H1 (cell line): Measurements from ENCODE around the gene NAV2. TPM values are rescaled to one million over a fixed set of nuclear protein-coding genes. Genes with fewer than 3 reads are reported as not detected.
A peak's percentile ranks its signal among the peaks of the same experiment; 100 is the strongest.

ENCODE experiments used
- CTCF ChIA-PET: fragments of 300-600 bp; sonication (Branson Sonifier 250); formaldehyde crosslinking; loops from one replicate; lab custom pipeline; 2021; ENCODE audit not compliant: partially characterized antibody; lab: Charles Lee
- POLR2A ChIA-PET: fragments of 300-600 bp; sonication (Branson Sonifier 250); formaldehyde crosslinking; loops from one replicate; lab custom pipeline; 2021; ENCODE audit warnings: inconsistent platforms; ENCODE audit not compliant: partially characterized antibody; lab: Charles Lee
- DNase-seq, 2 experiments: peaks; one replicate each; pipeline versions ENCODE4 v3.0.0 to v3.0.0-alpha.2; 2010 to 2022; ENCODE audit warnings: low spot score in 2 of 2, low read depth in 1 of 2, mixed read lengths in 1 of 2
- FAIRE-seq: peaks from 2 replicates; lab custom pipeline; 2011; peaks lifted over from hg19 to GRCh38; lab: Jason Lieb, UNC
- H2AFZ ChIP-seq: 2 replicates; pipeline ENCODE4 v1.8.1; 2012; ENCODE audit warnings: low read length, inconsistent platforms
- H2AK5ac ChIP-seq: 2 replicates; pipeline ENCODE4 v1.6.1; 2013; ENCODE audit warnings: low read depth, low read length
- H2BK120ac ChIP-seq: replicated peaks from 2 replicates; pipeline ENCODE3; 2013; ENCODE audit warnings: low read depth, low read length, inconsistent platforms
- H2BK12ac ChIP-seq: 2 replicates; pipeline ENCODE4 v1.6.1; 2013; ENCODE audit warnings: low read depth, low read length
- H2BK15ac ChIP-seq: 2 replicates; pipeline ENCODE4 v1.6.1; 2013; ENCODE audit warnings: low read length
- H2BK20ac ChIP-seq: 2 replicates; pipeline ENCODE4 v1.6.1; 2013; ENCODE audit warnings: low read length
- H2BK5ac ChIP-seq: 2 replicates; pipeline ENCODE4 v1.6.1; 2013; ENCODE audit warnings: low read depth, low read length
- H3K14ac ChIP-seq: 2 replicates; pipeline ENCODE4 v1.6.1; 2013; ENCODE audit warnings: inconsistent platforms; ENCODE audit not compliant: insufficient read length
- H3K18ac ChIP-seq: 2 replicates; pipeline ENCODE4 v1.6.1; 2013; ENCODE audit warnings: low read length; ENCODE audit errors: extremely low read depth
- H3K23ac ChIP-seq: 2 replicates; pipeline ENCODE4 v1.6.1; 2013; ENCODE audit warnings: inconsistent platforms; ENCODE audit not compliant: insufficient read length
- H3K23me2 ChIP-seq: 2 replicates; pipeline ENCODE4 v1.6.1; 2013; ENCODE audit warnings: low read depth, low read length
- H3K27ac ChIP-seq: 2 replicates; pipeline ENCODE4 v1.6.1; 2011; ENCODE audit warnings: low read depth, low read length, inconsistent platforms
- H3K27me3 ChIP-seq, 4 experiments: replicated peaks in 1 of 4; 1 replicate in 1 of 4; 2 replicates in 3 of 4; pipeline versions ENCODE4 v1.6.1 to v1.8.1; 2011 to 2013; ENCODE audit warnings: low read length in 3 of 4, mild to moderate bottlenecking in 3 of 4, inconsistent platforms in 2 of 4, mixed read lengths in 2 of 4, moderate library complexity in 1 of 4; ENCODE audit not compliant: control insufficient read depth in 3 of 4, insufficient read depth in 3 of 4; ENCODE audit errors: extremely low read depth in 1 of 4
- H3K36me3 ChIP-seq, 4 experiments: 2 replicates each; pipeline versions ENCODE4 v1.6.1 to v1.8.1; 2011 to 2013; ENCODE audit warnings: mild to moderate bottlenecking in 4 of 4, low read length in 3 of 4, moderate library complexity in 2 of 4, control low read depth in 1 of 4, inconsistent platforms in 1 of 4; ENCODE audit not compliant: insufficient read depth in 4 of 4, control insufficient read depth in 2 of 4
- H3K4ac ChIP-seq: replicated peaks from 2 replicates; pipeline ENCODE3; 2013; ENCODE audit warnings: low read length, low read depth, mixed read lengths, inconsistent platforms; ENCODE audit not compliant: insufficient read length
- H3K4me1 ChIP-seq, 4 experiments: replicated peaks in 1 of 4; 1 replicate in 1 of 4; 2 replicates in 3 of 4; pipeline versions ENCODE4 v1.6.1 to v1.8.1; 2011 to 2013; ENCODE audit warnings: low read length in 3 of 4, inconsistent platforms in 2 of 4, mixed read lengths in 1 of 4; ENCODE audit not compliant: insufficient read depth in 4 of 4, control insufficient read depth in 3 of 4
- H3K4me2 ChIP-seq, 2 experiments: 2 replicates each; pipeline versions ENCODE4 v1.6.1 to v1.8.1; 2011 to 2013; ENCODE audit warnings: low read depth in 2 of 2, low read length in 2 of 2, control low read depth in 1 of 2, inconsistent platforms in 1 of 2, mild to moderate bottlenecking in 1 of 2; ENCODE audit not compliant: insufficient read depth in 1 of 2
- H3K4me3 ChIP-seq, 4 experiments: fragments of 200-600, 300-600 bp in 1 of 4; sonication (generic), shearing (Covaris generic), sonication (Bioruptor Twin) in 1 of 4; 2 replicates each; pipeline versions ENCODE4 v1.5.1 to v1.8.1; 2011 to 2016; ENCODE audit warnings: low read length in 4 of 4, low read depth in 3 of 4, control low read depth in 2 of 4, inconsistent platforms in 2 of 4, mild to moderate bottlenecking in 2 of 4, mixed read lengths in 1 of 4, moderate library complexity in 1 of 4; ENCODE audit not compliant: insufficient read depth in 2 of 4; ENCODE audit errors: extremely low read depth in 1 of 4
- H3K56ac ChIP-seq: replicated peaks from 2 replicates; pipeline ENCODE3; 2013; ENCODE audit warnings: low read depth, mild to moderate bottlenecking, mixed read lengths, low read length, inconsistent platforms; ENCODE audit not compliant: insufficient read length
- H3K79me1 ChIP-seq: 2 replicates; pipeline ENCODE4 v1.6.1; 2013; ENCODE audit warnings: low read depth, low read length, control low read depth
- H3K79me2 ChIP-seq, 2 experiments: 2 replicates each; pipeline versions ENCODE4 v1.6.1 to v1.8.1; 2012 to 2013; ENCODE audit warnings: low read length in 2 of 2, mild to moderate bottlenecking in 2 of 2, inconsistent platforms in 1 of 2; ENCODE audit not compliant: insufficient read depth in 2 of 2, control insufficient read depth in 1 of 2
- H3K9ac ChIP-seq, 4 experiments: replicated peaks in 1 of 4; 1 replicate in 1 of 4; 2 replicates in 3 of 4; pipeline versions ENCODE4 v1.6.1 to v1.8.1; 2011 to 2013; ENCODE audit warnings: low read depth in 3 of 4, low read length in 3 of 4, control low read depth in 2 of 4, mild to moderate bottlenecking in 2 of 4, moderate library complexity in 2 of 4, inconsistent platforms in 1 of 4; ENCODE audit errors: extremely low read depth in 1 of 4
- H3K9me3 ChIP-seq, 2 experiments: 2 replicates each; pipeline versions ENCODE4 v1.6.1 to v1.8.1; 2012 to 2013; ENCODE audit warnings: mild to moderate bottlenecking in 2 of 2, moderate library complexity in 2 of 2, control low read depth in 1 of 2, inconsistent platforms in 1 of 2, low read depth in 1 of 2, low read length in 1 of 2, mixed read lengths in 1 of 2; ENCODE audit not compliant: insufficient read depth in 2 of 2
- H4K20me1 ChIP-seq, 2 experiments: replicated peaks in 1 of 2; 2 replicates each; pipeline versions ENCODE3 to v1.8.1; 2011 to 2013; ENCODE audit warnings: inconsistent platforms in 2 of 2, low read length in 2 of 2, mild to moderate bottlenecking in 1 of 2; ENCODE audit not compliant: insufficient read depth in 2 of 2, control insufficient read depth in 1 of 2
- H4K5ac ChIP-seq: 2 replicates; pipeline ENCODE4 v1.6.1; 2013; ENCODE audit warnings: low read length, low read depth, mixed read lengths, inconsistent platforms; ENCODE audit not compliant: insufficient read length
- H4K8ac ChIP-seq: 2 replicates; pipeline ENCODE4 v1.8.0; 2013; ENCODE audit warnings: mild to moderate bottlenecking, moderate library complexity, low read length, inconsistent platforms; ENCODE audit not compliant: insufficient read depth; ENCODE audit errors: extremely low read depth
- H4K91ac ChIP-seq: replicated peaks from 2 replicates; pipeline ENCODE3; 2013; ENCODE audit warnings: low read length, mixed read lengths, inconsistent platforms; ENCODE audit not compliant: insufficient read length
- NRF1 ChIP-seq: IDR thresholded peaks from 2 replicates; pipeline ENCODE4 v1.6.1; 2011; ENCODE audit warnings: mild to moderate bottlenecking, low read depth, low read length, improper control_type of control experiment
- RBBP5 ChIP-seq: IDR thresholded peaks from 2 replicates; pipeline ENCODE4 v1.7.1; 2012; ENCODE audit warnings: low read depth, mild to moderate bottlenecking, inconsistent platforms, low read length, moderate library complexity, borderline replicate concordance
- WGBS, 2 experiments: shearing (Covaris generic) in 1 of 2; methylation state at CpG; one replicate each; pipeline versions ENCODE4 v1.1.6 to v1.1.7; 2013 to 2015; ENCODE audit warnings: low lambda C conversion rate in 2 of 2, mixed read lengths in 2 of 2, inconsistent platforms in 1 of 2, low coverage in 1 of 2, missing lambda C conversion rate in 1 of 2; ENCODE audit not compliant: insufficient replicate concordance in 2 of 2, insufficient coverage in 1 of 2, insufficient read length in 1 of 2; ENCODE audit errors: extremely low coverage in 1 of 2, missing lambda C conversion rate in 1 of 2; 5-methylcytosine and 5-hydroxymethylcytosine counted together
- polyA plus RNA-seq, 7 experiments: library from polyadenylated mRNA; depleted of rRNA in 3 of 7; stranded (reverse) in 5 of 7; unstranded in 2 of 7; fragments of >200 nt in 5 of 7; fragments of 200-250 nt in 2 of 7; gene quantifications; 1 replicate in 5 of 7; 2 replicates in 1 of 7; 4 replicates in 1 of 7; pipeline versions ENCODE4 v1.2.1 to v1.2.3, GENCODE V29; 2011 to 2013; ENCODE audit warnings: missing spikeins in 2 of 7, mixed read lengths in 2 of 7
- total RNA-seq: library from RNA; stranded (reverse); fragmentation: NEBNext Ultra II Directional; extraction: Animal tissue kit (Norgen Biotek cat#: 25700); gene quantifications from 2 replicates; pipeline ENCODE4 v1.2.1, GENCODE V29; 2021

Gene NAV2
- total and polyA plus RNA-seq, 2 of the 8 experiments (the other 6 are each of a cell fraction or from before 2014, with no cell fraction given), result 35.6 to 73.6 TPM

DNA sequence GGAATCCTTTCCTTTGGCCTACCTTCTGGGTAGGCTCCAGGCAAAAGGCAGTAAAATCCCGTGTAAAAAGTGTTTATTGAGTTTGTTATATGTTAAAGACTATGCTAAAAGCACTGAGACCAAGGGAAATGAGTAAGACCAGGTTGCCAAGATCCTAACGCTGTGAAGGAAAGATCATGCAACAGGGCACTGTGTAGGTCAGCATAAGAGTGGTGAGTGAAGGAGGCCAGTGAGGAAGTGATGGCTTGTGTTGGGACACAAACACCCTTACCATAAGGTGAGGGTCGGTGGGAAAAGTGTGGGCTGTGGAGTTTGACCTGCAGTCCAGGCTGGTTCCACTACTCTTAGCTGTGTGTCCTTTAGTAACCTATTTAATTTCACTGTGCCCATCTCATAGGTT is 245.6 kb downstream of the NAV2 start:
- FAIRE-seq (no peak), DNase-seq (no peak)
- H3K4me3 ChIP-seq, result no peak overlapping the region
- H2AK5ac ChIP-seq, result peak overlapping the region; percentile 96
- H4K91ac ChIP-seq, result peak overlapping the region; percentile 50
- H3K9ac ChIP-seq, result no peak overlapping the region
- peaks cover 0 to 2% of the 10 kb centered on the region in 2 experiments for H4K20me1 ChIP-seq
- peaks cover 0 to 10% (median 3%) of the 10 kb centered on the region in 4 experiments; a peak in 4 of 8 replicates for H3K36me3 ChIP-seq
- WGBS, 2 experiments, result 90% methylated on average over 3 of the region's 3 CpGs; no CpG with 5 or more reads in 1 of the 2 experiments
- 0 out of 4 replicates have a peak, but pooled peaks cover 0 to 14% of the 10 kb centered on the region in 2 experiments for H3K79me2 ChIP-seq
- H3K27me3 ChIP-seq, result no peaks in the 10 kb centered on the region
- no peak overlapping the region for H3K4me2 ChIP-seq
- H2BK15ac ChIP-seq, result no peak overlapping the region
- no peak for TF ChIP-seq RBBP5
- TF ChIP-seq NRF1, result no peak
- peaks cover 4 to 18% (median 7%) of the 10 kb centered on the region in 4 experiments for H3K4me1 ChIP-seq
- H2BK120ac ChIP-seq, result no peak overlapping the region
- H3K14ac ChIP-seq, result no peak overlapping the region
- H3K4ac ChIP-seq, result no peak overlapping the region
- ChIA-PET POLR2A (interaction anchor here (0.7 kb wide), 1 partner anchor 103 kb away, joined by 3 read pairs; no protein-coding TSS in a partner anchor), CTCF (interaction anchor here (1.2 to 1.7 kb wide), 4 partner anchors 10 to 170 kb away, joined by 3 to 7 read pairs (median 4); no protein-coding TSS in a partner anchor)
- H2BK20ac ChIP-seq, result no peak overlapping the region
- H3K23ac ChIP-seq, result no peak overlapping the region
- H3K18ac ChIP-seq, result no peak overlapping the region
- H2BK5ac ChIP-seq, result no peak overlapping the region
- no peaks in the 10 kb centered on the region for H3K9me3 ChIP-seq
- H4K8ac ChIP-seq, result no peak overlapping the region
- no peak overlapping the region for H3K56ac ChIP-seq
- no peak overlapping the region for H2AFZ ChIP-seq
- peak overlapping the region; percentile 78; the same call in 1 of the 2 replicates for H2BK12ac ChIP-seq
- no peak overlapping the region for H4K5ac ChIP-seq
- H3K27ac ChIP-seq, result no peak overlapping the region
- H3K23me2 ChIP-seq, result no peaks in the 10 kb centered on the region; the same call in 1 of the 2 replicates
- peaks cover 4% of the 10 kb centered on the region; the same call in 1 of the 2 replicates for H3K79me1 ChIP-seq
